Measurements from ENCODE around the gene PARP8. TPM values are rescaled to one million over a fixed set of nuclear protein-coding genes. Genes with fewer than 3 reads are reported as not detected.

Gene PARP8
- total and polyA plus RNA-seq, 2 of the 8 experiments (the other 6 are each of a cell fraction or from before 2014, with no cell fraction given): 16.6 to 30.6 TPM

GRCh38 chr5:50888751-50889150, 222.3 kb downstream of the PARP8 start:
- no peaks in the 10 kb centered on the region for H3K23me2 ChIP-seq (ENCODE audit: low read depth, low read length)
- no peaks in the 10 kb centered on the region for H3K36me3 ChIP-seq (ENCODE audit: control insufficient read depth in 2 of 4, insufficient read depth in 4 of 4, low read length in 3 of 4)
- no peaks in the 10 kb centered on the region for H3K79me2 ChIP-seq (ENCODE audit: control insufficient read depth in 1 of 2, insufficient read depth in 2 of 2, low read length in 2 of 2)
- no peak overlapping the region for H3K18ac ChIP-seq (ENCODE audit: extremely low read depth, low read length)
- ChIA-PET POLR2A (ENCODE audit: partially characterized antibody) (no interaction called here), CTCF (ENCODE audit: partially characterized antibody) (no interaction called here)
- no peaks in the 10 kb centered on the region for H3K9me3 ChIP-seq (ENCODE audit: insufficient read depth in 2 of 2, low read depth in 1 of 2, low read length in 1 of 2)
- H3K9ac ChIP-seq (replicated peaks in 1 of 4; ENCODE audit: extremely low read depth in 1 of 4, low read depth in 3 of 4, low read length in 3 of 4): no peak overlapping the region
- no peak for FAIRE-seq
- H2AFZ ChIP-seq (ENCODE audit: low read length): no peak overlapping the region
- H3K14ac ChIP-seq (ENCODE audit: insufficient read length): no peak overlapping the region
- no peak overlapping the region for H4K91ac ChIP-seq (replicated peaks; ENCODE audit: insufficient read length, low read length)
- no peak overlapping the region for H2BK5ac ChIP-seq (ENCODE audit: low read depth, low read length)
- no peaks in the 10 kb centered on the region for H3K4me1 ChIP-seq (replicated peaks in 1 of 4; ENCODE audit: control insufficient read depth in 3 of 4, insufficient read depth in 4 of 4, low read length in 3 of 4)
- no peak overlapping the region for H3K56ac ChIP-seq (replicated peaks; ENCODE audit: insufficient read length, low read depth, low read length)
- no peak overlapping the region for H3K4me3 ChIP-seq (ENCODE audit: extremely low read depth in 1 of 4, insufficient read depth in 2 of 4, low read depth in 3 of 4, low read length in 4 of 4)
- no peak overlapping the region for H2BK120ac ChIP-seq (replicated peaks; ENCODE audit: low read depth, low read length)
- DNase-seq (ENCODE audit: low read depth in 1 of 2, low spot score in 2 of 2): no peak
- H3K23ac ChIP-seq (ENCODE audit: insufficient read length): no peak overlapping the region
- H4K5ac ChIP-seq (ENCODE audit: insufficient read length, low read depth, low read length): no peak overlapping the region
- H2AK5ac ChIP-seq (ENCODE audit: low read depth, low read length): no peak overlapping the region
- 96% methylated on average over 1 of the region's 1 CpG; no CpG with 5 or more reads in 1 of the 2 experiments for WGBS, 2 experiments (ENCODE audit: extremely low coverage in 1 of 2, insufficient coverage in 1 of 2, insufficient read length in 1 of 2, insufficient replicate concordance in 2 of 2, low coverage in 1 of 2, low lambda C conversion rate in 2 of 2, missing lambda C conversion rate in 1 of 2)
- no peak overlapping the region for H4K8ac ChIP-seq (ENCODE audit: extremely low read depth, insufficient read depth, low read length)
- no peak overlapping the region for H3K27ac ChIP-seq (ENCODE audit: low read depth, low read length)
- no peaks in the 10 kb centered on the region for H3K27me3 ChIP-seq (replicated peaks in 1 of 4; ENCODE audit: control insufficient read depth in 3 of 4, extremely low read depth in 1 of 4, insufficient read depth in 3 of 4, low read length in 3 of 4)
- H2BK12ac ChIP-seq (ENCODE audit: low read depth, low read length): no peak overlapping the region
- no peak overlapping the region for H3K4ac ChIP-seq (replicated peaks; ENCODE audit: insufficient read length, low read depth, low read length)
- no peaks in the 10 kb centered on the region for H3K79me1 ChIP-seq (ENCODE audit: low read depth, low read length)
- no peaks in the 10 kb centered on the region for H4K20me1 ChIP-seq (replicated peaks in 1 of 2; ENCODE audit: control insufficient read depth in 1 of 2, insufficient read depth in 2 of 2, low read length in 2 of 2)
- H2BK20ac ChIP-seq (ENCODE audit: low read length): no peak overlapping the region
- no peak overlapping the region for H2BK15ac ChIP-seq (ENCODE audit: low read length)
- no peak overlapping the region for H3K4me2 ChIP-seq (ENCODE audit: insufficient read depth in 1 of 2, low read depth in 2 of 2, low read length in 2 of 2)
- TF ChIP-seq CBX8 (IDR thresholded peaks at IDR 0.05; ENCODE audit: borderline replicate concordance, low read depth, low read length) (no peak), SUZ12 (IDR thresholded peaks at IDR 0.05; ENCODE audit: low read length) (no peak), JUND (IDR thresholded peaks at IDR 0.05; ENCODE audit: low read length) (no peak), KDM5A (IDR thresholded peaks at IDR 0.05; ENCODE audit: low read length) (no peak), SP4 (IDR thresholded peaks at IDR 0.05; ENCODE audit: low read length) (no peak), TAF7 (optimal IDR thresholded peaks at IDR 0.05; ENCODE audit: borderline replicate concordance, low read depth, low read length) (no peak), GABPA (IDR thresholded peaks at IDR 0.05; ENCODE audit: borderline replicate concordance, insufficient read depth, low read length) (no peak), EP300 (IDR thresholded peaks at IDR 0.05; ENCODE audit: borderline replicate concordance in 1 of 2, low read depth in 2 of 2, low read length in 2 of 2) (no peak), CTCF (IDR thresholded peaks at IDR 0.05; ENCODE audit: control extremely low read depth in 1 of 3, insufficient read depth in 1 of 3, low read depth in 1 of 3, low read length in 3 of 3) (no peak)
- TF ChIP-seq, protein P1, sequence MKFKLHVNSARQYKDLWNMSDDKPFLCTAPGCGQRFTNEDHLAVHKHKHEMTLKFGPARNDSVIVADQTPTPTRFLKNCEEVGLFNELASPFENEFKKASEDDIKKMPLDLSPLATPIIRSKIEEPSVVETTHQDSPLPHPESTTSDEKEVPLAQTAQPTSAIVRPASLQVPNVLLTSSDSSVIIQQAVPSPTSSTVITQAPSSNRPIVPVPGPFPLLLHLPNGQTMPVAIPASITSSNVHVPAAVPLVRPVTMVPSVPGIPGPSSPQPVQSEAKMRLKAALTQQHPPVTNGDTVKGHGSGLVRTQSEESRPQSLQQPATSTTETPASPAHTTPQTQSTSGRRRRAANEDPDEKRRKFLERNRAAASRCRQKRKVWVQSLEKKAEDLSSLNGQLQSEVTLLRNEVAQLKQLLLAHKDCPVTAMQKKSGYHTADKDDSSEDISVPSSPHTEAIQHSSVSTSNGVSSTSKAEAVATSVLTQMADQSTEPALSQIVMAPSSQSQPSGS (IDR thresholded peaks at IDR 0.05; ENCODE audit: low read length): no peak

Data from H1 (cell line).